Cardiac muscle cell (in vitro differentiated cells and primary cell): ENCODE measurements around the gene SMG5. TPM values are rescaled to one million over a fixed set of nuclear protein-coding genes. Genes with fewer than 3 reads are reported as not detected.

Source experiments
- DNase-seq, 2 donors: peaks; one replicate each; pipeline versions ENCODE4 v3.0.0 to v3.0.0-alpha.2; 2010 to 2017; ENCODE audit warnings: low read depth in 1 of 2, low spot score in 1 of 2
- H3K27ac ChIP-seq: fragments of 200-600 bp; sonication (generic); 2 replicates; pipeline ENCODE4 v1.5.1; 2016
- H3K27me3 ChIP-seq: fragments of 200-600 bp; sonication (generic); 2 replicates; pipeline ENCODE4 v1.6.0; 2016; ENCODE audit warnings: control low read depth
- H3K36me3 ChIP-seq: fragments of 200-600 bp; sonication (generic); 2 replicates; pipeline ENCODE4 v1.5.1; 2016; ENCODE audit warnings: control low read depth
- H3K4me1 ChIP-seq: fragments of 200-600 bp; sonication (generic); 2 replicates; pipeline ENCODE4 v1.8.1; 2017; ENCODE audit warnings: low read depth, mild to moderate bottlenecking, mixed run types
- H3K4me3 ChIP-seq: fragments of 200-600 bp; sonication (generic); 2 replicates; pipeline ENCODE4 v1.5.1; 2016; ENCODE audit warnings: mild to moderate bottlenecking
- H3K9me3 ChIP-seq: fragments of 200-600 bp; sonication (generic); 2 replicates; pipeline ENCODE4 v1.5.1; 2017; ENCODE audit warnings: low read depth, mild to moderate bottlenecking, control low read depth
- CTCF ChIP-seq: IDR thresholded peaks from 2 replicates; pipeline ENCODE4 v1.5.1; 2012; ENCODE audit warnings: low read depth, mild to moderate bottlenecking, low read length
- polyA plus RNA-seq: library from polyadenylated mRNA; unstranded; fragments of >200 nt; fragmentation: Nextera tagmentation; extraction: Ambion mirVana; gene quantifications from 2 replicates; pipeline ENCODE4 v1.2.1, GENCODE V29; 2016
- total RNA-seq: library from RNA; depleted of rRNA; stranded (reverse); fragments of >200 nt; gene quantifications from 2 replicates; pipeline ENCODE4 v1.2.3, GENCODE V29; 2016

The SMG5 gene
- total and polyA plus RNA-seq, 2 experiments from 2014 or later: 95.5 to 110 TPM

GRCh38 chr1:156244126-156244525 lies 38.5 kb downstream of the SMG5 start:
- Histone ChIP-seq H3K36me3 (peaks cover 1% of the 10 kb centered on the region), H3K27me3 (no peaks in the 10 kb centered on the region), H3K4me3 (no peak overlapping the region), H3K4me1 (no peaks in the 10 kb centered on the region), H3K27ac (no peak overlapping the region), H3K9me3 (no peaks in the 10 kb centered on the region)
- TF ChIP-seq CTCF: no peak
- DNase-seq: no peak

- no peak overlapping the region for H3K4me3 ChIP-seq
- H3K4me1 ChIP-seq: no peaks in the 10 kb centered on the region
- no peak for DNase-seq
- H3K27me3 ChIP-seq: no peaks in the 10 kb centered on the region
- no peaks in the 10 kb centered on the region for H3K9me3 ChIP-seq
- peak overlapping the region; percentile 9 for H3K27ac ChIP-seq
- peaks cover 5% of the 10 kb centered on the region for H3K36me3 ChIP-seq
- TF ChIP-seq CTCF: no peak
Observed at GRCh38 chr1:156242738-156243137, 39.9 kb downstream of the SMG5 start.

- no peak for DNase-seq
- Histone ChIP-seq H3K4me3 (no peak within 1 kb of the TSS), H3K27me3 (no peaks in the 10 kb centered on the region), H3K4me1 (no peaks in the 10 kb centered on the region), H3K27ac (peak within 1 kb of the TSS; percentile 15), H3K9me3 (no peaks in the 10 kb centered on the region), H3K36me3 (peaks cover 8% of the 10 kb centered on the region)
- no peak for TF ChIP-seq CTCF
Observed at GRCh38 chr1:156241926-156242325, 40.7 kb downstream of the SMG5 start, which contains the start of gene BGLAP. TSS of gene BGLAP (plus strand) at chr1:156242184. CDS start at chr1:156242232, 48 bp downstream.

- H3K4me1 ChIP-seq: no peaks in the 10 kb centered on the region
- no peaks in the 10 kb centered on the region for H3K27me3 ChIP-seq
- peak overlapping the region; percentile 15 for H3K27ac ChIP-seq
- peaks cover 13% of the 10 kb centered on the region for H3K36me3 ChIP-seq
- no peak for TF ChIP-seq CTCF
- peak in 1 of 2 donors; percentile 42 for DNase-seq
- H3K4me3 ChIP-seq: no peak overlapping the region
- H3K9me3 ChIP-seq: no peaks in the 10 kb centered on the region
Observed at GRCh38 chr1:156241311-156241811, 41.3 kb downstream of the SMG5 start.

GRCh38 chr1:156238248-156238647 lies 44.4 kb downstream of the SMG5 start:
- no peak for TF ChIP-seq CTCF

More at GRCh38 chr1:156238248-156238647, 44.4 kb downstream of the SMG5 start:
- no peaks in the 10 kb centered on the region for H3K4me1 ChIP-seq
- no peak overlapping the region for H3K4me3 ChIP-seq
- H3K27me3 ChIP-seq: no peaks in the 10 kb centered on the region
- DNase-seq: no peak
- H3K36me3 ChIP-seq: peaks cover 26% of the 10 kb centered on the region
- no peak overlapping the region for H3K27ac ChIP-seq
- H3K9me3 ChIP-seq: no peaks in the 10 kb centered on the region
